H7 (cell line): ENCODE measurements around the gene PDK3. TPM values are rescaled to one million over a fixed set of nuclear protein-coding genes. Genes with fewer than 3 reads are reported as not detected.

ENCODE experiments used
- DNase-seq: peaks from one replicate; pipeline ENCODE4 v3.0.0; 2012
- H3K27me3 ChIP-seq: 2 replicates; pipeline ENCODE4 v1.6.0; 2011; ENCODE audit warnings: mild to moderate bottlenecking, low read length; ENCODE audit not compliant: control insufficient read depth, insufficient read depth
- H3K36me3 ChIP-seq: replicated peaks from 2 replicates; pipeline ENCODE4 v1.5.1; 2011; ENCODE audit warnings: low read length; ENCODE audit not compliant: control insufficient read depth, insufficient read depth
- H3K4me3 ChIP-seq: 2 replicates; pipeline ENCODE4 v1.5.1; 2011; ENCODE audit warnings: low read depth, mild to moderate bottlenecking, control low read depth, low read length, moderate library complexity; ENCODE audit not compliant: insufficient read depth
- total RNA-seq: library from RNA; depleted of rRNA; stranded (reverse); fragments of >200 nt; shearing (Covaris generic); gene quantifications from 2 replicates; pipeline ENCODE4 v1.2.3, GENCODE V29; 2014

The PDK3 gene
- total RNA-seq, 1 experiment from 2014 or later: 29.3 TPM

DNA sequence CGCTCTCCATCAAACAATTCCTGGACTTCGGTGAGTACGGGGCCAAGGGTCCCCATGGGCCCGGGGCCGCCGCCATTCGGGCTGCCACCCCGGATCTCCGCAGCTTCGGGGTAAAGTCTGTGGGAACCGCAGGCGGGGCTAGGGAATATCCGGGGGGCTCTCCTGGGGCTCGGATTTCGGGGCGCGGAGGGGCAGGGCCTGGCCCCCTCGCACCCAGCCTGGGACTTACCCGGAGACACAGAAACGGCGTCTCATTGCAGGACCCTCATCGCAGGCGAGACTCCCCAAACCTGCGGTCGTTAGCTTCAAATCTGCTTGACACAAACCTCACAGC, 413 bp downstream of the PDK3 start:
- H3K36me3 ChIP-seq: no peaks in the 10 kb centered on the region
- peak overlapping the region; percentile 84 for H3K4me3 ChIP-seq
- peaks cover 1% of the 10 kb centered on the region; the same call in 1 of the 2 replicates for H3K27me3 ChIP-seq
- DNase-seq: no peak

GRCh38 chrX:24466025-24466424, 939 bp downstream of the PDK3 start:
- peak; percentile 40 for DNase-seq
- Histone ChIP-seq H3K27me3 (peaks cover 1% of the 10 kb centered on the region; the same call in 1 of the 2 replicates), H3K36me3 (no peaks in the 10 kb centered on the region), H3K4me3 (peak overlapping the region; percentile 84)

- no peak for DNase-seq
These were observed 3.2 kb downstream of the PDK3 start for GRCh38 chrX:24468245-24468644.

DNA sequence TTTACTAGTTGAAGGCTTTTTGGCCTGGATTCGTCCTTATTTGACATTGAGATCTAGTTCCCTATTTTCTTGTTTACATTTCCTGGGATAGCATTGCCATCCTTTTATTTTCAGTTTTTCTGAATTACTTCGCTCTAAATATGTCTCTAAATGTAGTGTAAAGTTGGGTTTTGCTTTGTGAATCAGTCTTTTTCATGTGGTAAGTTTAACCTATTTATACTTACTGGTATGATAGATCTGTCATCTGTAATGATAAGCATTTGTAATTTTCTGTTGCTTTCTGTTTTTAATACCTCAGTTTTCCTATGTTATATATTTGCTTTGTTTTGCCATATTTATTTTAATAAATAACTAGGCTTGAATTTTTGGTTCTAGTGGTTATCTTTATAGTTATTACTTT, 6.7 kb downstream of the PDK3 start:
- H3K27me3 ChIP-seq: no peaks in the 10 kb centered on the region
- no peaks in the 10 kb centered on the region for H3K36me3 ChIP-seq
- no peak for DNase-seq
- no peak overlapping the region for H3K4me3 ChIP-seq

More at GRCh38 chrX:24468245-24468644, 3.2 kb downstream of the PDK3 start:
- H3K4me3 ChIP-seq: no peak overlapping the region
- H3K36me3 ChIP-seq: no peaks in the 10 kb centered on the region
- H3K27me3 ChIP-seq: peaks cover 1% of the 10 kb centered on the region; the same call in 1 of the 2 replicates

- Histone ChIP-seq H3K4me3 (no peak overlapping the region), H3K27me3 (no peaks in the 10 kb centered on the region), H3K36me3 (no peaks in the 10 kb centered on the region)
- no peak for DNase-seq
These were observed 10.4 kb downstream of the PDK3 start for GRCh38 chrX:24475480-24475879.

GRCh38 chrX:24478509-24478908, 13.4 kb downstream of the PDK3 start:
- no peaks in the 10 kb centered on the region for H3K27me3 ChIP-seq
- H3K4me3 ChIP-seq: no peak overlapping the region
- H3K36me3 ChIP-seq: no peaks in the 10 kb centered on the region
- no peak for DNase-seq

DNA sequence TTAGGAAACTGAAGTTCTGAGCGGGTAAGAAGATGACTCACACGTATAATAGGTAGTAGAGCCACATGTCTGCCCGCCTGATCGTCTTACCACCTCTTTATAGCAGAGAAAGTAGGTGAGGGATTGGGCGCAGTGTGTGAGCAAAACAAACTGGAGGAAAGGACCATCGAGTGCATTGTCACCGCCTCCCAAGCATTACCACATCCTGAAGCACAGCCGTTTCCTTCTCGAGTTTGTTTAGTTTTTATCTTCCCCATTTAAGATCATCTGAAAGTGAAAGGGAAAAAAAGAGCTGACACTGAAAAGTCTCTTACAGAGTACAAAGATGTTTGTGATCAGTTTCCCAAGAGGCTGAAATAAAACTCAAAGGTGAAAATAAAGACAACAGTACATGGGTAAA, 14.8 kb downstream of the PDK3 start:
- no peak for DNase-seq
- Histone ChIP-seq H3K27me3 (no peaks in the 10 kb centered on the region), H3K36me3 (no peaks in the 10 kb centered on the region), H3K4me3 (no peak overlapping the region)

DNA sequence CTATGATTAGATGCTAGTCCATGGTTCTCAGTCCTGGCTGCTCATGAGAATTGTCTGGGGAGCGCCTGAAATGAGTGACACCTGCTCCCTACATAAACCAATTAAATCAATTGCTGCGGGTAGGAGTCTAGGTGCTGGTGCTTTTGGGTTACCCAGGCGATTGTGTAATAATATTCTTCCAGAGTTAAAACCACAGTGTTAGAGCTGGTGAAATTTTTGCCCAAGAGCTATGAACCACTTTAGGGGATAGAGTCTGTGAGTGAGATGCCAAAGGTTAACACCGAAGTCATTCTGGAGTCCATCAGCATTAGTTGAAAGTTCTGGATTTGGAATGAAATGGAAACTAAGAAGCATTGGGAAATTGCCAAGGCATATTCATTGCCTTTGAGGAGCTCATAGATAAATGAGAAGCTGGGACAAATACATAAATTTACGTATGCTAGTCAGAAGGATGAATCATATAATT, 15.3 kb downstream of the PDK3 start:
- no peaks in the 10 kb centered on the region for H3K27me3 ChIP-seq
- no peak overlapping the region for H3K4me3 ChIP-seq
- no peaks in the 10 kb centered on the region for H3K36me3 ChIP-seq
- no peak for DNase-seq

GRCh38 chrX:24482823-24483415, 17.8 kb downstream of the PDK3 start:
- Histone ChIP-seq H3K36me3 (no peaks in the 10 kb centered on the region), H3K27me3 (no peaks in the 10 kb centered on the region), H3K4me3 (no peak overlapping the region)
- DNase-seq: no peak

GRCh38 chrX:24483596-24483995, 18.5 kb downstream of the PDK3 start:
- no peaks in the 10 kb centered on the region for H3K27me3 ChIP-seq
- H3K4me3 ChIP-seq: no peak overlapping the region
- no peak for DNase-seq
- no peaks in the 10 kb centered on the region for H3K36me3 ChIP-seq

- no peak for DNase-seq
- no peak overlapping the region for H3K4me3 ChIP-seq
These were observed 20.2 kb downstream of the PDK3 start for GRCh38 chrX:24485323-24485722.

GRCh38 chrX:24485976-24486680, 21.0 kb downstream of the PDK3 start:
- no peaks in the 10 kb centered on the region for H3K36me3 ChIP-seq
- H3K4me3 ChIP-seq: no peak overlapping the region
- no peak for DNase-seq
- H3K27me3 ChIP-seq: no peaks in the 10 kb centered on the region

More at GRCh38 chrX:24485323-24485722, 20.2 kb downstream of the PDK3 start:
- H3K36me3 ChIP-seq: no peaks in the 10 kb centered on the region
- H3K27me3 ChIP-seq: no peaks in the 10 kb centered on the region

DNA sequence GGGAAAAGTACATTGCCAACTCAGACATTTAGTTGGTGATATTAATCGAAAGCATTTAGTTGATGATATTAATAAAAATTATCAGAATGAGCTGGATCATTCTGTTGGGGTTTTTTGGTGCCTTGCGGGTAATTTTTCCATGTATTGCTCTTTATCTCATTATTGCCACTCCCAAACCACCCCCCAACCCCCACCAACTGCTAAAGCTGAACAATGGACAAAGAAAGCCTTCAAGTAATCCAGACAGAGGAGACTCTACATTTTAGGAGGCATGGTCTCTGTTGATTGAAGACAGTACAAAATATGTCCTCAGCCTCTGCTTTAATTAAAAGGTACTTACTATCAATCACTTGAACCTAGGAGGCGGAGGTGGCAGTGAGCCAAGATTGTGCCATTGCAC, 22.5 kb downstream of the PDK3 start:
- H3K27me3 ChIP-seq: no peaks in the 10 kb centered on the region
- no peaks in the 10 kb centered on the region for H3K36me3 ChIP-seq
- no peak overlapping the region for H3K4me3 ChIP-seq
- no peak for DNase-seq

- Histone ChIP-seq H3K36me3 (no peaks in the 10 kb centered on the region), H3K4me3 (no peak overlapping the region), H3K27me3 (no peaks in the 10 kb centered on the region)
- DNase-seq: no peak
These were observed 26.7 kb downstream of the PDK3 start for GRCh38 chrX:24491741-24492140.

DNA sequence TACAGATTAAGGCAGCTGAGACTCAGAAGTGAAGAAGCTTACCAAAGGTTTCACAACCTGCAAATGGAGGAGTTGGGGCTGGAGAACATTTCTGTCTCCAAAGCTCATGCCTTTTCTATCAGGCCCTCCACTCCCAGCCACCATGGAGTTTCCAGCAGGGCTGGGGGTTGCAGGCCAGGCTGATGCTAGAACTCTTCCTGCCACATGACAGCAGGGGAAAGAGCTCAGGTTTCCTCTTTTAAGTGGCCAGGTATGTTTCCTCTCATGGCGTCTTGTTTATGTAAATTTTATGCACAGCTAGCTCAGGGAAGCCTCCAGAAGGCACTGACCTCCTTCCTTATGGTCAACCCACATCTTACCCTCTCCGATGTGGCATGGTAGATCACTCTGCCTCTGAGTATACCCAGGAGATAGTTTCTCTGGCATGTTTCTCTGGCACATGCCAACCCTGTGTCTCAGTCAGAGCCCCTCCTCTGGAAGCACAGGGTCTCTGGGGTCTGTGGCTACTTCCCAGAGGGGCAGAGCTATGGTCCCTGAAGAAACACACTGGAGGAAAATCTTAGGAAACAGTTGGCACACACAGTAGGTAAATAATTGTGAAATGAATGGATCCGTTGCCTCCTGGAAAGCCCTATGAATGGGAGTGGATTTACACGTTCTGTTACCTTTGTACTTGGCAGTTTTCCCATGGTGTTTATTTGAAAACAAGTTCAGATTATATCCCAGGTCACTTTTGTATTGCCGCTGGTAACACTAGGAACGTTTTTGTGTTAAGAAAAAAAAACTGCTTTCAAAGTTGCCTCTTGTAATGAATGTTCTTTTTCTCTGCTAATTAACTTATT, 28.9 kb downstream of the PDK3 start:
- no peaks in the 10 kb centered on the region for H3K27me3 ChIP-seq
- H3K4me3 ChIP-seq: no peak overlapping the region
- no peaks in the 10 kb centered on the region for H3K36me3 ChIP-seq
- DNase-seq: peak; percentile 36
